HG03378 (cell line): ENCODE results near the gene NSUN7.

Experiments
- ATAC-seq: cut with Tn5 transposase; IDR thresholded peaks from one replicate; pipeline ENCODE4 v1.9.1; 2021; ENCODE audit warnings: mild to moderate bottlenecking, moderate library complexity; ENCODE audit not compliant: unreplicated experiment

Gene NSUN7

DNA sequence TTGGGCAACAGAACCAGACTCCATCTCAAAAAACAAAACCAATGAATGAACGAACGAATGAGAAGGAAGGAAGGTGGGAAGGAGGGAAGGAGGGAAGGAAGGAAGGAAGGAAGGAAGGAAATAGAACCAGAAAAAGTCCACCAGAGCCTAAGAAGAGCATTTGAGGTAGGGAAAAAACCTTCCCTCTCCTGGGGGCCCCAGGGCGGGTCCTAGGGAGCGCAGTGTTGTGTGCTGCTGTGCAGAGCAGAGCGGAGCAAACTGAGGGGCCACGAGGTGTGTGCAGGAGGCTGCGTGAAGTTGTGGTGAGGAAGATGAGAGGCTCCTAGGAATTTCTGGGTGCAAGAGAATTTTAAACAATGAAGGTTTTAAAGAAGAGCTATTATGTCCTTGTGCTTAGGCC, 16.0 kb upstream of the NSUN7 start:
- no peak for ATAC-seq

DNA sequence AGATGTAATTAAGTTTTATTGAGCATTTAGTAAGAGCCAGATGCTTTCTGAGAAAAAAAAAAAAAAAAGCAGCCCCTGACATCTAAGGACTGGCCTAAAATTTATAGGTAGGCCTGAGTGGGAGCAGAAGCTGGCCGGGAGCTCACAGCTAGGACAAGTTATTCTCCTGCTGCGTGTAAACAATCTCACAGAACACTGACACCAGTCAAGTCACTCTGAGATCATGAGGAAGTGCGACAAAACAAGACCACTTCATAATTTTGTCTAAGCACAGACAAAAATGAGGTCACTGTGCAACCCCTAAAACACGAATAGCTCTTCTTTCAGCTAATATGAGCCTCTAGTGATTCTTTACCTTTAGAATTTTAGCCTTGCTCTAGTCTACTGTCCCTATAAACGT, 15.3 kb upstream of the NSUN7 start:
- no peak for ATAC-seq

DNA sequence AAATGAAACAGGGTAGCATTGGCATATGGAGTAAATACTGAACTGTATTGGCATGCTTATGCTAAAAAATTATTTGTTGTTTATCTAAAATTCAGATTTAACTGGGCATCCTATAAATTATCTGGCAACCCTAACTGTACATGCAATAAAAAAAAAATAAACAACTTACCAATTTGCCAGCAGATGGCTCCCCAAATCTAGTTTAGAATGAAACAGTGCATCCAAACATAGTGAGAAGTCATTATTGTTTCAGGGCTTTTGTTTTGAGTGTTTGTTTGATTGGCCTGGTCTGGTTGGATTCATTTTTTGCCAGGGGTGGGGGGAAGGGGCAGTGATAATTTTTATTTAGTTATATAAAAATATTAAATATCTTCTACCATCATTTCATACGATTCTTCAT, 12.8 kb upstream of the NSUN7 start:
- ATAC-seq, result no peak

DNA sequence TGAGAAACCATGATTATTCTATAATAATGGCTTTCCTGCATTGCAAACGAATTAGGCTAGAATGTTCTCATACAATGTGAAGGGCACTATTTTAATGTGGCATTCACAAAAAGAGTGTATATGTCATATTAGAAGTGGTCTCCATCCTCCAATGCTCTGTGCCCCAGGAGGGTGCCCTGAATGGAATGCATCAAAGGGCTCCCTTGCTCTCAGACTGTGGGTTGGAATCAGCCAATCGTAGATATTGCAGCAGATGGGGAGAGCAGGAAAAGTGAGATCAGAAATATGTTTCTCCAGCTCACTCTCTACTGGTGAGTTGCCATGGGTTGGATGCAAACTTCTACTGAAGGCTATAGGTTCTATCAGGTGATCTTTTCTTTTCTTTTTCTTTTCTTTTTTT, 11.9 kb upstream of the NSUN7 start:
- no peak for ATAC-seq

DNA sequence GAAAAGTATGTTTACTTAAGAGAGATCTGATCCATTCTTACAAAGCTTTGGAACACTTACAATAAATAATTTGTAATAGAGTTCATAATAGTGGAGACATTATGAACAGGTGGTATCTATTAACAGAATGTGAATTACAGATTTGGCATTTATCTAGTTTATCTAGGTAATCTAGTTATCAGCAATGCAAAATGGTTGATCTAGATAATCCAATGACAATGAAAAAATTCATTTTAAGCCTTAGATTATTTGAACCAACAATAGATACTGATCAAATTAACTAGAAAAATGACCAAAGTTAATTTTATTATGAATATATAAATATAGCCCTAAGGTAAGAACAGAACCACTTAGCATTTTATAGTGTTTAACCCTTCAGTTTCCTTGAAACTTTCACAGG, 10.4 kb upstream of the NSUN7 start:
- no peak for ATAC-seq

DNA sequence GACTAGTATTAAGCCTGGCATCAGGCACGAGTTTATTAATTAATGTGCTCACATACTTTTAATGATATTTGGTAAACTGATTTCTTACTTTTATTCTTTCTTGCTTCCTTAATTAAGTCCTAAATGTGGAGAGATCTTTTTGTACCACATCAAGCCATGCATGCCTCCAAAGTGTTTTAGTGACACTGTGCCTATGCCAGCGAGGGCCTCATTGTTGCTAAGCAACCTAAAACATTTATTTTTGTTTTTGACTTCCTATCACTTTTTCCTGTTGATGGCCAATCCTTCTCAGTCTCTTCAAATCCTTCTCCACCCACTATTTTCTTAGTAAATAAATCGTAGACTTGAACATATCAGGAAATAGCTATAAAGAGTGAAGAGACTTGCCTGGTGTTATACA, 5.5 kb upstream of the NSUN7 start:
- no peak for ATAC-seq

DNA sequence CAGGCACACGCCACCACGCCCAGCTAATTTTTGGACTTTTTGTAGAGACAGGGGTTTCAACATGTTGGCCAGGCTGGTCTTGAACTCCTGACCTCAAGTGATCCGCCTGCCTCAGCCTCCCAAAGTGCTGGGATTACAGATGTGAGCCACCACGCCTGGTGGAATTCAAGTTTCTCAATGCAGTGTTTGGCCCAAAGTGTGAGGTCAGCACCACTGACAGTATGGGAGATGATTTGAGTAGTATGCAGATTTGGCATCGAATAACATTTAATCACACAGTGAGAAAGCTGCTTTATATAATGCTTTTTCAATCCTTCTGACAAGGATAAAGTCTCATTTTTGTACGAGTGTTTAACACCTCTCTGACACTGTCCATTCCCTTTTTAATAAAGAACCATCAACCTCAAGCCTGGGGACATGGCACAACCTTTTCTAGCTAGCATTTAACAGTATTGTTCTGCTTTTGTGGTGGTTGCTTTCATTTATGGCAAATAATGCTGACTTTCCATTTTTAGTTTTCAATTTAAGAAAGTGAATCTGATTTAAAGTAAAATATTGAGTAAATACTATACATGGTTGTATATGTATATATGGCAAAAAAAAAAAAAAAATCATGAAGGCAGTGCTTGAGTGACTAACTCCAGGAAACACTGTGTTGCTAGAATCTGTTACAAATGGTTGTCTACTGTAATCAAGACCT, 4.3 kb upstream of the NSUN7 start:
- no peak for ATAC-seq

DNA sequence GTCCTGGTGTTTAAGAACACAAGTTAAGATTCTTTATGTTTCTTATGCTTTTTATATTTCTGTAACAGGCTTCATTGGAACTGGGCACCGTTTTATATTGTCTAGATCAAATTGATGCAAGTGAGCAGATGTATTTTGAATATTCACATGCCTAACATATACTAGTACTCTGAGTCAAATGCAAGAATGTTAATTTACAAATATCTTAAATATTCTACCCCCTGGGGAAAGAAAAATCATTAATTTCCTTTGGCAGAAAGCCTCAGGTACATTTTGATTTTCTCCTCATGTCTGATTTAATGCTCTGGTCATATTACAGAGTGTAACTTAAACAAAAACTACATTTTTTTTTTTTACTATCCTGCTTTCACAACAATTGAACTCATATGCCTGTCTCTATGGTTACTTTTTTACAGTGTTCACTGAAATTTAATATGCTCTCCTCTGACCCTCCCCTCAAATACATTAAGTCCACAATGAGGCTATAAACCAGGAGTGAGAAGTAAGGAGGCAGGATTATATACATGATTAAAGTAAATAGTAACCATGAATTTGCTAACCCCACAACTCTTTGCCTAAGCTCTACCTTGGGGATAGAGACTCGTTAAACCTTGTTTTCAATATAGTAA, 2.4 kb upstream of the NSUN7 start:
- no peak for ATAC-seq

DNA sequence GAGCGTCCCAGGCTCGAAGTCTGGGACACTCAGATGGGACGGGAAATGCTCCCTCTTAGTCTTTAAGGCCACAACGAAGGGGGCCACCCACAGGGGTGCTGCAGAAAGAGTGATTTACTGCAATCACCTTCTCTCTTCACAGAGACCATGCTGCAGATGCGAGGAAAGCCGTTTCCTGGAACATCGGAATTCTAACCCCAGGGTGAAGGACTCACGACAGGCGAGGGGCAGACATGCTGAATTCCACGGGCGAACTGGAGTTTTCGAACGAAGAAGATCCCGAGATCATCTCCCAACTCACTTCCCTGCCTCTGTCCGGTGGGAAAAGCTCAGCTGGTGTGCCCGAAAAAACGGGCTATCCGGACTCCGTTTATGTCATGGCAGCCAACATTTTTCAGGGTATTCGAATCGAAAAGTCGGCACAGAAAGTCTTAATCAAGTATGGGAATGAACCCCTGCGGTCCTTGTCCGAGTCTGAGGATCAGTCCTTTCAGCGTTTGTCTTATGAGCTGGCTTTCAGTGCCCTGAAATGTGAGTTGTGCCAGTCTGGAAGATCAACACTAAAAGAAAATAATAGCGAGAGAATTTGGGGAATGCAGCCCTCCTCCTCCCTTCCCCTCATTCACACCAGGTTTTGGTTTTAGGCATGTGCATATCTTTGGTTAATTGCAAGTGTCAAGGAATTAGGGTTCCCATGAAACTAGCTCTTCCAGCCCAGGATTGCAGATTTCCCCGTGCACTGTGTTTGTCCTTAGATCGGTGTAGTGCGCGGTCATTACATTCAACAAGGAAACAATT, 905 bp downstream of the NSUN7 start:
- ATAC-seq, result no peak

DNA sequence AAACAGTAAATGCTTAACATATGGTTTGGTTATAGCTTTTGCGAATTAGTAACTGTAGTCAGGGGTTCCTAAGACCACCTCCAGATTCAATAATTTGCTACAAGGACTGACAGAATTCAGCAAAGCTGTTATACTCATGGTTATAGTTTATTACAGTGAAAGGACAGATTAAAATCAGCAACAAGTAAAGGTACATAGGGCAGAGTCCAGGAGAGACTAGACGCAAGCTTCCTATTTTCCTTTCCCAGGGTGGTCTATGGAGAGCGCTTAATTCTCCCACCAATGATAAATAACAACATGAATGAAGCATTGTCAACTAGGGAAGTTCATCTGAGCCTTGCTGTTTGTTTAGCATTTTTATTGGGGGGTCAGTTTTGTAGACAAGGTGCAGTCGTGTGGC, 5.9 kb downstream of the NSUN7 start:
- no peak for ATAC-seq

DNA sequence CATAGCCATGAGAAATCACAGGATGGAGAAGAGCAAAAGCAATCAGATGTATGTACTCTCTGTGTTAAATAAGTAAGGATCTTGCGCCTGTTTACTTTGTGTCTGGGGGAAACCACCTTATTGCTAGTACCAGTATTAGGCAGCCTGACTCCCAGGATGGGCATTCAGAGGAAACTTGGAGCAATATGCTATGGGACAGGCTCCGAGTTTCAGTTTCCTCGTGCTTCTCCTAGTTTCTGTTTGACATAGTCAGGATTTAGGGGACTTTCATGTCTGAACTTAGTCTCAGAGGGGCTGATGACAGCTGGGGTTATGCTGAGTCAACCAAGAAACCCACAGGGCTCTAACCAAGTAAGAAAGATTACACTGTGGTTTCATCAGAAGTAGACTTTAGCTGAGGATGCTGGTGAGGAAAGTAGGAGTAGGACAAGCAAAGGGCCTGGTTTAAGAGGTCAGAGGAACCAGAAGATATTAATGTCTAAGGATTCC, 13.5 kb downstream of the NSUN7 start:
- ATAC-seq, result peak; percentile 100

DNA sequence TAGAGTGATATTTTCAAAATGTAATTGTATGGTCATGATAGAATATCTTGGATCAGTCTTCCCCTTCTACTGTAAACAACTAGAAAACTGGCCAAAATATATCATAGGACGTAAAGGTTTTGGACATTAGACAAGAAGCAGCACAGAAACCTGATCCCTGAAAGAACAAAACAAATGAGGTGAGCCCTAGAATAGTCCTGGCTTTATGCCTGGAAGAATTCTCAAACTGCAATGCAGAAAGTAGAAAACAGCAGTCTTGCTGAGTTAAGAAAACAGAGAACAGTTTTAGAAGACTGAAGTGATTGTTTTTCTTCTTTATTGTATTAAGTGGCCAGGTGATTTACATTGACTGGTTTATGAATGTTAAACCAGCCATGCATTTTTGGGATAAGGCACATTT, 19.5 kb downstream of the NSUN7 start:
- ATAC-seq, result no peak

DNA sequence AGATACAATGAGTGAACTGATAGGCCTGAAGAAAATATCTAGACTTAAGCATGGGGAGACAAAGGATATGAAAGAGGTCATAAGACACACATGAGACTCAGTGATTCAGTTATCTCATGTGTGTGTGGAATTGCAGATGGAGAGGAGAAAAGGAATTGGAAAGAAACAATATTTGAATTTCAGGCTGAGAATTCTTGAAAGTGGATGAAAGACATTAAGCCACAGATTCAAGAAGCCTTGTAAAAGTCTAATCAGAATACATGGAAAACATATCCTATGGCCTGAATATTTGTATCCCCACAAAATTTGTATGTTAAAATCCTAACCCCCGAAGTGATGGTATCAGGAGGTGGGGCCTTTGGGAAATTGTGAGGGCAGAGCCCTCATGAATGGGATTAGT, 28.3 kb downstream of the NSUN7 start:
- no peak for ATAC-seq

DNA sequence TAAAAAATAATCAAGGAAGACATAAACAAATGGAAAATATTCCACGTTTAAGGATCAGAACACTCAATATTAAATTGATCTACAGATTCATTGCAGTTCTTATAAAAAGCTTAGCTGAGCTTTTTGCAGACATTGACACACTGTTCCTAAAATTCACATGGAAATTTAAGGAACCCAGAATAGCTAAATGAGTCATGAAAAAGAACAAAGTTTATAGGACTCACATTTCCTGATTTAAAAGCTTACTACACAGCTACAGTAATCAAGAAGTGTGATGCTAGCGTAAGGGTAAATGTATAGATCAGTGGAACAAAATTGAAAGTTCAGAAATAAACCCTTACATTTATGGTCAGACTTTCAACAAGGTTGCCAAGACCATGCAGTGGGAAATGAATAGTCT, 33.1 kb downstream of the NSUN7 start:
- ATAC-seq, result no peak

DNA sequence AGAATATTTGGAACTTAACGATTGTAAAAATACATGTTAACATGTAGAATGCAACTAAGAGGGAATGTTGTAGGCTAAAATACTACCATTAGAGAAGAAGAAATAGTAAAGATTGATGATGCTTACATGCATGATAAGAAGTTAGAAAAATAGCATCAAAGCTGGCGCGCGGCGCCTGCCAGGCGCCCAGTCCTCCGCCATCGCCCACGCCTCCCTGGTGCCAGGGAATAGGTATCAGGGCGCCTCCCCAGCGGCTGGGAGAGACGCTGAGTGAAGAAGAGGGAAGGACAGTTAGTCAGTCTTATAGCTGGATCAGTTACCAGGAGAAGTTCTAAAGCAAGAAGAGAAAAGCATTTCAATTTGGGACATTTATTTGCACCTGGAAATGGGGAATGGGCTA, 36.0 kb downstream of the NSUN7 start:
- ATAC-seq, result no peak

DNA sequence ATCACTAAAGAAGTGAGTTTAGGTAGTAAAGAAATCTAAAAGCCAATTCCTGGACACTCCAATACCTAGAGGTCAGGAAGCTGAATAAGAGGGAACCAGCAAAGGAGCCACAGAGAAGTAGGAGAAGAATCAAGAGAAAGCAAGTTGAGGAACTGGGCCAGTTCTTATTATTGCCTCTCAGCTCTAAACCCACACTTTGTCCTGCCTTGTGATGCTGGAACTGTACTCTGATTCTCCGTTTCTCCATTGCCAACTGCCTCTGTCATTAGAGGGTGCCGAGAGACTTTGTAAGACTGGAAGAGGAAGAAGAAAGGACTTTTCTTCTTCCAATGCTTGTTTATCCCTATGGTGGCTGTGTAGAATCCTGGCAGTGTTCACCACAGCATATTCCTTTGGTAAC, 38.6 kb downstream of the NSUN7 start:
- ATAC-seq, result no peak

DNA sequence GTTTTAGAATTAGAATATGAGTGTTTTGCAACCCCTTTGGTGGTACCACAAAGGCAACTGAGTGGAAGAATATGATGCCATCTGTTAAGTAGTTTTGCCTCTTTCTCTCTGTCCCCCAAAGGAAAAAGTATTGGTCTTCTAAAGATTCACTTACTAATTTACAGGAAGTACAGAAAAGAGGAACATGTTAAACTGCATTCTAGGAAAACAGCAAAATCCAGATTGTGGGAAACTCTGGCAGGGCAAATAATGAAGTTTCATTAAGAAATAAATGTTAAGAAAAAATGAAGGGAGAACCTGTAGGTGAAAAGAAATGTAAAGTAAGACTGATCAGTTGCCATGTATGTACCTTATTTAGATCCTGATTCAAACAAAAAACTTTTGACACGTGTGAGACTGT, 39.3 kb downstream of the NSUN7 start:
- ATAC-seq, result no peak

DNA sequence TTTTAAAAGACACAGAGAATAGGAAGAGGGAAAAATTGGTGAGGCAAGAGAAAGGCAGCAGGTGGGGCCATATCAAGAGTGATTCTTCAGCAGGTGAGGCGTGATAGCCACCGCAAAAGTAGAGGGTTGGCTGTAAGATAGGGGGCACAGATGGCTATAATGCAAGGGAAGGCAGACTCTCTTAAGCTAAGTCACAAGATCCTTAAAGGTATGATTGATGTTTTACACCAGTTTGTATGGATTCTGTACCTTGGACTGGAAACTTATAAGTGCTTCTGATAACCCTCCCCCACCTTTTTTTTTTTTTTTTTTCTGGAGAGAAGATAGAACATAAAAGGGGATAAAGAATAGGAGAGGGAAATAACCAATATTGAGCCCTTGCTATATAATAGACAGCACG, 40.0 kb downstream of the NSUN7 start:
- ATAC-seq, result no peak

DNA sequence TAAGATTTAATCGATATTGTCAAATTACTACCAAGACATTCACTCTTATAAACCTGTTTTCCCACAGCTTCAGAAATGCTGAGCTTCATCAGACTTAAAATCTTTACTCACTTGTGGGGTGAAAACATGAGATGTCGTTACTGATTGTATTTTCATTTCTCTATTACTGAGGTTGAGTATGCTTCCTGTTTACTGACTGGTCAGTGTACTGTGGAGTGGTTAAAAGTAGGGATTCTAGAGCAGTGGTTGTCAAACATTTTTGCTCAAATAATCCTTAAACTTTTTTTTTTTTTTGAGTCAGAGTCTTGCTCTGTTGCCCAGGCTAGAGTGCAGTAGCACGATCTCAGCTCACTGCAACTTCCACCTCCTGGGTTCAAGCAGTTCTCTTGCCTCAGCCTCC, 50.3 kb downstream of the NSUN7 start:
- ATAC-seq, result peak; percentile 71

DNA sequence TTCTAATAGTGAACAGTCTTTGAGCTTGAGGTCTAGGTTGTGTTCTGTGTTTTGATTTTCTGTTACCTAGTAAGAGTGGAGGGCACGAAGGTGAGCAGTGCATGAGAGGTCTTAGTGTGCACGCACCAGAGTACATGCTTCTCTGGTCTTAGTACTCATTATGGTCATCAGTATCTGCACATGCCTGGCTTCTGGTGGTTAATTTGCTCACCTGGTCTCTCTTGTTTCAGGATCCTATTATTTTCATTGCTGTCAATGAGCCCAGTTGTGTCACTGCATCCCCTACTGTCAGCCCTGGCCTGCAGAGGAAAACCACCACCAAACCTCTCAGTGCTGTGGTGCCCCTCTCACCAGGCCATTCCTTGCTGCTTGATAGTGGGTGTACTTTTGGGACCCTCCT, 54.8 kb downstream of the NSUN7 start:
- ATAC-seq, result no peak

DNA sequence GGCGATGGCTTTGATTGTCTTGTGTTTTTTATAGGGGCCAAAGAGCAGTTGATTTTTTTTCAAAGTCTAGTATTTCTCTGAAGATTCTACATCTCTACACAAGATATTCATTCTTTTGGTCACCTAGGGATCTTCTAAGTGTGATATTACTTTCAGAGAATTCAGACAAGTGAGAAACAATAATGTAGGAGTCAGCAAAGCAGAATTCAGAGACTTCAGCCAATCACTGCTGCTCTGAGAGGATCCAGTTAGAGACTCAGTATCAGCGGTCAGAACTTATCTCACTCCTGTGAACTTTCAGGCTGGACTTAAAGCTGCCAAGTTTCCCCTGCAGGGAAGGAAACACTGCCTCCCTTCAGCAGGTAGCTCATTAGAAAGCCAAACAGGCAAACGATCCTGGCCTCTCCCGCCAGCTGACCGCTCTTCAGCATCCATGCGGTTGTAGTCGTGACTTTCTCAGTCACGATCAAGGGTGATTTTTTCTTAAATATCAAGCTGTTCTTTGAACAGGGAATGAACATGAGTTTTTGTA, 59.2 kb downstream of the NSUN7 start:
- ATAC-seq, result no peak

DNA sequence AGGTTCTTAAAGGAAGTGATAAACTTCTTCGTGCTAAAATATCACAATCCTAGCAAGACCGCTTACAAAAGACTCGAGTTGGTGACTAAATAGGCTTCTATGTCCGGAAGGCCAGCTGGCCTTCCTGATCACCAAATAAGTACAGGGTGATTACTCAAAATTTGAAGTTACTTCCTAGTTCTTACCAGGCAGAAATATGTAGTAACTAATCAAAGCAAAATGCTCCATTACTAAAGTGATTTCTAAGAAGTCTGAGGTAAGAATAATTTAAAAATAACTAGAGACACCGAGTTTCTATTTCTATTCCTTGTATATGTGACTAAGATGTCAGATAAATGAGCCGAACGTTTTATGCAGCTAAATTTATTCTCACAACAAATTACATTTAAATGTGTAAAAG, 62.2 kb downstream of the NSUN7 start:
- ATAC-seq, result no peak
